Gastroesophageal sphincter (tissue), 3 donors: ENCODE results near the gene C5orf22.

Experiments used
- EP300 ChIP-seq: sonication (generic); formaldehyde crosslinking; IDR thresholded peaks from one replicate; pipeline ENCODE4 v1.6.1; 2017; ENCODE audit warnings: antibody characterized with exemption, mild to moderate bottlenecking
- POLR2AphosphoS5 ChIP-seq: sonication (generic); formaldehyde crosslinking; IDR thresholded peaks from one replicate; pipeline ENCODE4 v1.6.1; 2017; ENCODE audit warnings: antibody characterized with exemption
- TF ChIP-seq, protein P1 (sequence below), 4 experiments: fragments of 200-600 bp in 2 of 4; fragments of 450-650 bp in 2 of 4; sonication (generic) in 1 of 4; IDR thresholded peaks; one replicate each; pipeline ENCODE4 v1.5.1; 2017 to 2019; ENCODE audit warnings: antibody characterized with exemption in 4 of 4, mild to moderate bottlenecking in 2 of 4, moderate library complexity in 2 of 4

DNA sequence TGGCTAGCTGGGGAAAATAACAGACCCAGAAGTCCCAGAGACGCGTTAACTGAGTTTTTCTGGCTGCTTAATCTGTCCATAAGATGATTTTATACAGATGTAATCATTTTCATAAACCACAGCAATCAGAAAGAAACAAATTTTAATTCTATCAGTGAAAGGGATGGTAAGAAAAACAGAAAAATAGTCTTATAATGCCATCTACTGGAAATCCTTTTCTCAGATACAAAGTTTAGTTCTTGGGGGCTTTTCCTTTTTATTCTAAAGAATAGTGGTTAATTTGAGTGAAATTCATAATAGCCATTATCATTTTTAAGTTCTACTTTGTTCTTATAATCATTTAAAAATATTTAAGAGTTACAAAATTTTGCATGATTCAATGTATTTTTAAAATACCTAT is 44.6 kb upstream of the C5orf22 start:
- no peak for TF ChIP-seq POLR2AphosphoS5
- TF ChIP-seq, protein P1, sequence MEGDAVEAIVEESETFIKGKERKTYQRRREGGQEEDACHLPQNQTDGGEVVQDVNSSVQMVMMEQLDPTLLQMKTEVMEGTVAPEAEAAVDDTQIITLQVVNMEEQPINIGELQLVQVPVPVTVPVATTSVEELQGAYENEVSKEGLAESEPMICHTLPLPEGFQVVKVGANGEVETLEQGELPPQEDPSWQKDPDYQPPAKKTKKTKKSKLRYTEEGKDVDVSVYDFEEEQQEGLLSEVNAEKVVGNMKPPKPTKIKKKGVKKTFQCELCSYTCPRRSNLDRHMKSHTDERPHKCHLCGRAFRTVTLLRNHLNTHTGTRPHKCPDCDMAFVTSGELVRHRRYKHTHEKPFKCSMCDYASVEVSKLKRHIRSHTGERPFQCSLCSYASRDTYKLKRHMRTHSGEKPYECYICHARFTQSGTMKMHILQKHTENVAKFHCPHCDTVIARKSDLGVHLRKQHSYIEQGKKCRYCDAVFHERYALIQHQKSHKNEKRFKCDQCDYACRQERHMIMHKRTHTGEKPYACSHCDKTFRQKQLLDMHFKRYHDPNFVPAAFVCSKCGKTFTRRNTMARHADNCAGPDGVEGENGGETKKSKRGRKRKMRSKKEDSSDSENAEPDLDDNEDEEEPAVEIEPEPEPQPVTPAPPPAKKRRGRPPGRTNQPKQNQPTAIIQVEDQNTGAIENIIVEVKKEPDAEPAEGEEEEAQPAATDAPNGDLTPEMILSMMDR (IDR thresholded peaks at IDR 0.05): no peak
- no peak for TF ChIP-seq EP300
